GM19455 (cell line): Measurements from ENCODE around the gene EEF1B2.
"Not testable (repeated sequence)": the region's sequence is repeated elsewhere in the genome, so short reads cannot be mapped to it uniquely, and the experiment has no call there.

Experiments used
- ATAC-seq: cut with Tn5 transposase; IDR thresholded peaks from one replicate; pipeline ENCODE4 v1.9.1; 2021; ENCODE audit not compliant: unreplicated experiment

Gene EEF1B2

DNA sequence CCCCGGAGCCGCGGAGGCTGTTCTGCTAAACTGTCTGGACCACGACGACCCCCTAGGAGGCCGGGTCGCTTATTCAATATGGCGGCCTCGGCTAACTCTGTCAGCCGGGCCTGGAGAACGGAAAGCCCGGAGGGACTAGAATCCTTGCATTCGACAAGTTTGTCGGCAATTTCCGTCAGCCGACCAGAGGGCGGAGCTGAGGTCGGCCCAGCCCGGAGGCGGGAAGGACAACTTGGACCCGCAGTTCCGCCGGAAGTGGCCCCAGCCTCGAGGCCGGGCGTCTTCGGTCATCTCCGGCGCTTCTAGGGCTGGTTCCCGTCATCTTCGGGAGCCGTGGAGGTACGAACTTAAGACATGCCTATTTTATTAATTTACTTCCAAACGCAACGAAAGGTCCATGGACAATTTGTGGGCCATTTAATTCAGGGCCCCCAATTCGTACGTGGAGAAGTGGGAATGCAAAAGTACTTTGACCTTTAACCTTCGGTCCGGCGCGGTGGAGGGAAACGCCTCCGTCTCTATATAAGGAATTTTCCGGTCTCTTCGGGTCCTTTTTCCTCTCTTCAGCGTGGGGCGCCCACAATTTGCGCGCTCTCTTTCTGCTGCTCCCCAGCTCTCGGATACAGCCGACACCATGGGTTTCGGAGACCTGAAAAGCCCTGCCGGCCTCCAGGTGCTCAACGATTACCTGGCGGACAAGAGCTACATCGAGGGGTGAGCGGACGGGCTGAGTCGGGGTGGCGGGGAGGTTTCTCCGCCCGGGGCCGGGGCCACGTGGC, at the start of gene EEF1B2, which contains the start of gene NDUFS1:
EEF1B2 (plus strand) TSS at position 550 of the 779 bp plus-strand sequence; CDS start at position 635, 85 bp downstream.
NDUFS1 (minus strand) TSS at position 99 of the 779 bp plus-strand sequence. CDS start 5,766 bp downstream, outside the sequence.
- ATAC-seq = peak; percentile 84

GRCh38 chr2:206112108-206112507, 47.6 kb upstream of the EEF1B2 start:
- ATAC-seq = no peak

DNA sequence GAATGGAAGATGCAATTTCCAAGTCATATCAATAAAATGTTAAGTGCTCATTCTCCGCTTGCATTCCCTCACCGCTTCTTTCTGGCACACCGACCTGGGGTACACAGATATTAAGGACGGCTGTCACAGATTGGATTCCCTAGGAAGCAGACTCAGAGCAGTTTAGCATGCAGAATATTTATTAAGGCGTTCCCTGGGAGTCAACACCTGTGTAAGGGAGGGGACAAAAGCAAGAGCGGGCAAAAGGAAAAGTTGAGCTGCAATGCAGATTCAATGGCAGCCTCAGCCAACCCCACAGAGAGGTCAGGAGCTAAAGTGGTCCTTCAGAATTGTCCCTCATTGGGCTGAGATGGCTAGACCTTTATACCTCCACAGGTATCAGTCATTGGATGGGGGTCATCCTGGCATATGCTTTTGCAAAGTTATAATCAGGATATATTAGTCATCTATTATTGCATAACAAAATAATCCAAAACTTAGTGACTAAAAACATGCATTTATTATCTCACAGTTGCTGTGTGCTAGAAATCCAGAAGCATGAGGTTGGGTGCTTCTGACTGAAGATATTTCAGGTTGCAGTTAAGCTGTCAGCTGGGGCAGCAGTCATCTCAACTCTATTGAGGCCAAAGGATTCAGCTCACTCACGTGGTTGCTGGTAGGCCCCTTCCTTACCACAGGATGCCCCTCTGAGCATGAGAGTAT, 46.7 kb upstream of the EEF1B2 start:
- no peak for ATAC-seq

- no peak for ATAC-seq
Measured at GRCh38 chr2:206115026-206115578, 44.6 kb upstream of the EEF1B2 start.

DNA sequence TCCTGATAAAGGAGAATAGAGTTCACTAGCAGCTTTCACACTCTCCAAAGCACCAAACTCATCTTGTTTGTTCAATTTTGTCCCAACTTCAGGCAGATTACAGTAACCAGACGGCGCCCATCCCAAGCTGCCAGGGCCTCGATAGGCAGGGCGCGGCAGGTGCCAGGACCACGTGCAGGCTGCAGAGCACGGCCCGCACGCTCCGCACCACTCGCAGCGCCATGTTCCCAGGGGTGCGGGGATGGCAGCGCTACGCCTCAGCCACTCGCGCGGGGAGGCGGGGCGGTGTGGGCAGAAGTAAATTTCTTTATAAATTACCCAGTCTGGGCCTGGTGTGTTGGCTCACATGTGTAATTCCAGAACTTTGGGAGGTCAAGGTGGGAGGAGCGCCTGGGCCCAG, 43.4 kb upstream of the EEF1B2 start:
- no peak for ATAC-seq

- ATAC-seq = not testable (repeated sequence)
Measured at GRCh38 chr2:206122569-206122968, 37.1 kb upstream of the EEF1B2 start.

GRCh38 chr2:206125901-206126300, 33.8 kb upstream of the EEF1B2 start:
- no peak for ATAC-seq

DNA sequence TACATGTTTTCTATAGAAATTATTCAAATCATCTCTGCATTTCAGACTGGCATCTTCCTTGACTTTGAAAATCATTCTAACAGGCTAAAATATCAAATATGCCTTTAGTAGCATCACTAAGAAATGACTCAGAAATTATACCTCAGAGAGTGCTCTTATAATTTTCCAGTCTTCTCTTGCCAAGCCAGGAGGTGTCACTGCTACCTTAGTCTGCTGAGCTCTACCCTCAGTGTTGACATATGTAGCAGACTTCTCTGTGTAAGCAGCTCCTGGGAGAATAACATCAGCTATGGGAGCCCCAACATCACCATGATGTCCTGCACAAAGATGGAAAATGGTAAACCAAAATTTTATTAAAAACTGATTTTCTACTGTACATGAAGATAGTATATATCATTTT, 32.0 kb upstream of the EEF1B2 start:
- ATAC-seq = no peak

DNA sequence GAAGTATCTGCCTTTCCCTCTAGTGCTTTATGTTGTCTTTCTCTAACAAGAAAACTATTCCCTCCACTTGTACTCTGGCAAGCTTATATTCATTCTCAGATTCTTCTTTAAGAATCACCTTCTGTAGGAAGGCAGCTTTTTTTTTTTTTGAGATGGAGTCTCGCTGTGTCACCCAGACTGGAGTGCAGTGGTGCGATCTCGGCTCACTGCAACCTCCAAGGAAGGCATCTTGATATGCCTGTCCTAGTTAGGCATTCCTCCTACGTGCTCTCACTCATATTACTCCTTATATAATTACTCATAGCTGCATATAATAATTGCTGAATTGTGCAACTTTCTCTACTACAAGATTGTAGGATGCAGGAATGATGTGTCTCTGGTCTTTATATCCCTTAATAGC, 16.2 kb upstream of the EEF1B2 start:
- ATAC-seq = no peak

GRCh38 chr2:206144383-206144782, 15.3 kb upstream of the EEF1B2 start:
- ATAC-seq = no peak

- no peak for ATAC-seq
Measured at GRCh38 chr2:206145665-206146064, 14.0 kb upstream of the EEF1B2 start.

GRCh38 chr2:206149330-206149729, 10.4 kb upstream of the EEF1B2 start:
- no peak for ATAC-seq

DNA sequence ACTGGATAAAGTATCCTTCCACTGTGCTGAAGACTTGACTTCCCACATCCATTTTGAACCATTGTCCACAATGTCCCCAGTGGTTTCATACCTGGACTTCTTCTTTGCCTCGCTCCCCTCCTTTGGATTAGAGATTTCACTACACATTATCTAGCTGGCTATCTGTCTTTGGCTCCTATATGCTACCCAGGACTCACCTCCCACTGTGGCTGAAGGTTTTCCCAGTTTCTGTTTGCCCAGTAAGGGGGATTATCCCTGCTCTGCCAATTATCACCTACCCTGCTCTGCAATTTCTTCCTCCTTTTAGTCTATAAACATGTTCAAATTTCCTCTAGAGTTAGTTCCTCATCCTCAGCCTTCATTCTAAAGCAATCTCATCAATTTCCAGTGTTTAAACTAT, 9.5 kb upstream of the EEF1B2 start:
- ATAC-seq = no peak

GRCh38 chr2:206150631-206151030, 9.1 kb upstream of the EEF1B2 start:
- no peak for ATAC-seq

DNA sequence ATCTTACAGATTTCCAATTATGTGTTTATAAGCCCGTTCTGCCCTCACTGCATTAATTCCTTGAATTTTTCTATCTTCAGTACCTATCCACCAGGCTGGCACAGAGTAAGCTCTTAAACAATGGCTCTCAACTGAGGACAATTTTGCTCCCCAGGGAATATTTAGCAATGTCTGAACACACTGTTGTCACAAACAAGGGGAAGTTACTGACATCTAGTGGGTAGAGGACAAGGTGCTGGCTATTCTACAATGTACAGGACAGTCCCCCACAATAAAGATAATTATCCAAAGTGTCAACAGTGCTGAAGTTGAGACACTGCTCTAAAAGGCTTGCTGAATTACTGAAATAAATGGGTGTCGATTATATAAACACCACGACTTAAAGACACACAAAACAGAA, 5.5 kb upstream of the EEF1B2 start:
- ATAC-seq = no peak

DNA sequence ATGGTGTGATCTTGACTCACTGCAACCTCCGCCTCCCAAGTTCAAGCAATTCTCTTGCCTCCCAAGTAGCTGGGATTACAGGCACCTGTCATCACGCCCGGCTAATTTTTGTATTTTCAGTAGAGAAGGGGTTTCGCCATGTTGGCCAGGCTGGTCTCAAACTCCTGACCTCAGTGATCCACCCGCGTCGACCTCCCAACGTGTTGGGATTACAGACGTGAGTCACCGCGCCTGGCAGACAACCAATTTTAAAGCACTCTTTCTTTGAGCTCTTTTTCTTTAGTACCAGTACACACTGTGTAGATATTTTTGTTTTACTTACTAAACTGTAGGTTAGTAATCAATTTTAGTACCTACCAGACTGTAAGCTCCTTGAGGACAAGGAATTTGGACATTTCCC, 2.7 kb upstream of the EEF1B2 start:
- ATAC-seq = not testable (repeated sequence)

GRCh38 chr2:206158563-206159345, 941 bp upstream of the EEF1B2 start:
- ATAC-seq = peak; percentile 17

DNA sequence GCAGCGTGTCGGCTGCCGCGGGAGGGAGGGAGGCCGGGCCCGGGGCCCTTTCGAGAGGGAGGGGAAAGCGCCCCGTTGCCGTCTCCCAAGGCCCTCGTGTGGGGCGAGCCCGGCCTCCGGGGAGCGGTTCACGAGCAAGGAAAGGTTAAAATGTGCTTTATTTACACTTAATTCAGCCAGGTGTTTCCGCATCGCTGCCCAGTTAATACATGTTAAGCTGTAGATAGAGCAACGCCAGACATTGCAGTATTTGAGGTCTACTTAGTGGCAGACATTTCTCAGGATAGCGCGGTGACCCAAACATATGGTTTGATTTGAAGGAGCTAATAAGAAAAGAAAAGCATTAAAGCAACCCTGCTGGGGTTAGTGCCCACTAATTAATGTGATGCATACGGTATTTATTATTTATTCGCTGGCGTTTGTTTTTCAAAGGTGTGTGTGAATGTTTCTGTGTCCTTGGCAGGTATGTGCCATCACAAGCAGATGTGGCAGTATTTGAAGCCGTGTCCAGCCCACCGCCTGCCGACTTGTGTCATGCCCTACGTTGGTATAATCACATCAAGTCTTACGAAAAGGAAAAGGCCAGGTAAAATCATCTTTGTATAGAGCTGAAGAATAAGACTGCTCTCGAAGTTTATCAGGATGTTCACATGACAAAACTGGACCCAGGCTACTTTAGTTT, 571 bp downstream of the EEF1B2 start:
- peak; percentile 57 for ATAC-seq

GRCh38 chr2:206160807-206161179, 1.1 kb downstream of the EEF1B2 start:
- no peak for ATAC-seq

DNA sequence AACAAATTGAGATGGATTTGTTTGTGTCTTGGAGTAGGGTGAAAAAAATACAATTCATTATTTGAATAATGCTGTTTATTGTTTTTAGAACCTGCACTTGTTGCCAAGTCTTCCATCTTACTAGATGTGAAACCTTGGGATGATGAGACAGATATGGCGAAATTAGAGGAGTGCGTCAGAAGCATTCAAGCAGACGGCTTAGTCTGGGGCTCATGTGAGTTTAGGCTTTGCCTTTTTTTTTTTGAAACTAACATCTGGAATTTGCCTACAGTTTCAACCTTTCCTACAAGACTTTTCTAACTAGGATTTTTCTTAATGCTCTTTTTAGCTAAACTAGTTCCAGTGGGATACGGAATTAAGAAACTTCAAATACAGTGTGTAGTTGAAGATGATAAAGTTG, 2.7 kb downstream of the EEF1B2 start:
- not testable (repeated sequence) for ATAC-seq
